Endothelial cell of umbilical vein (primary cell): Measurements from ENCODE around the gene ATG7. TPM values are rescaled to one million over a fixed set of nuclear protein-coding genes. Genes with fewer than 3 reads are reported as not detected.

Experiments
- BruUV-seq: library from RNA; stranded (reverse); fragments of 400-500 nt; replicated peaks from 2 replicates; lab custom pipeline; 2021; lab: Mats Ljungman, UMichigan
- CTCF ChIA-PET: fragments of 300-600, 350-600 bp; sonication (Branson Sonifier 250); formaldehyde crosslinking; loops from one replicate; lab custom pipeline; 2021; ENCODE audit warnings: antibody characterized with exemption, inconsistent platforms; lab: Charles Lee
- POLR2A ChIA-PET: fragments of 300-600, 350-600 bp; sonication (Branson Sonifier 250); formaldehyde crosslinking; loops from one replicate; lab custom pipeline; 2021; ENCODE audit warnings: antibody characterized with exemption, inconsistent platforms; lab: Charles Lee
- DNase-seq: peaks from one replicate; pipeline ENCODE4 v3.0.0-alpha.2; 2011; ENCODE audit warnings: low read depth, low spot score
- FAIRE-seq: peaks from 2 replicates; lab custom pipeline; 2011; peaks lifted over from hg19 to GRCh38; lab: Jason Lieb, UNC
- H2AFZ ChIP-seq: 2 replicates; pipeline ENCODE4 v1.6.0; 2012; ENCODE audit warnings: low read depth, low read length, control low read depth, inconsistent platforms
- H3K27ac ChIP-seq: 2 replicates; pipeline ENCODE4 v1.5.1; 2011; ENCODE audit warnings: low read depth, mild to moderate bottlenecking, control low read depth, low read length, moderate library complexity; ENCODE audit not compliant: insufficient read depth
- H3K27me3 ChIP-seq, 2 experiments: 2 replicates each; pipeline versions ENCODE4 v1.6.0 to v1.6.1; 2011; ENCODE audit warnings: low read length in 2 of 2, mixed read lengths in 1 of 2; ENCODE audit not compliant: control insufficient read depth in 2 of 2, insufficient read depth in 2 of 2
- H3K36me3 ChIP-seq, 2 experiments: 2 replicates in 1 of 2; 3 replicates in 1 of 2; pipeline ENCODE4 v1.5.1; 2011; ENCODE audit warnings: low read length in 2 of 2, mild to moderate bottlenecking in 1 of 2, moderate library complexity in 1 of 2; ENCODE audit not compliant: control insufficient read depth in 2 of 2, insufficient read depth in 2 of 2; ENCODE audit errors: extremely low read depth in 1 of 2
- H3K4me1 ChIP-seq: 3 replicates; pipeline ENCODE4 v1.5.1; 2011; ENCODE audit warnings: mild to moderate bottlenecking, low read length; ENCODE audit not compliant: control insufficient read depth, insufficient read depth; ENCODE audit errors: extremely low read depth
- H3K4me2 ChIP-seq: 2 replicates; pipeline ENCODE4 v1.6.1; 2011; ENCODE audit warnings: low read length, control low read depth, mixed read lengths; ENCODE audit not compliant: insufficient read depth
- H3K4me3 ChIP-seq, 3 experiments: fragments of 200-600 bp in 1 of 3; sonication (generic), shearing (Covaris generic) in 1 of 3; replicated peaks in 1 of 3; 2 replicates each; pipeline ENCODE4 v1.5.1; 2011 to 2016; ENCODE audit warnings: control low read depth in 3 of 3, low read length in 3 of 3, mild to moderate bottlenecking in 2 of 3, inconsistent platforms in 1 of 3, low read depth in 1 of 3, moderate library complexity in 1 of 3; ENCODE audit not compliant: insufficient read depth in 1 of 3
- H3K79me2 ChIP-seq: 2 replicates; pipeline ENCODE4 v1.6.0; 2012; ENCODE audit warnings: low read length, inconsistent platforms; ENCODE audit not compliant: control insufficient read depth, insufficient read depth
- H3K9ac ChIP-seq: replicated peaks from 2 replicates; pipeline ENCODE3; 2011; ENCODE audit warnings: low read length, control low read depth; ENCODE audit not compliant: insufficient read depth; ENCODE audit errors: extremely low read depth
- H3K9me1 ChIP-seq: replicated peaks from 3 replicates; pipeline ENCODE4 v1.6.0; 2011; ENCODE audit warnings: mild to moderate bottlenecking, low read length; ENCODE audit not compliant: control insufficient read depth, insufficient read depth; ENCODE audit errors: extremely low read depth
- H3K9me3 ChIP-seq: replicated peaks from 2 replicates; pipeline ENCODE4 v1.5.1; 2012; ENCODE audit warnings: low read length, inconsistent platforms; ENCODE audit not compliant: control insufficient read depth, insufficient read depth
- H4K20me1 ChIP-seq: replicated peaks from 2 replicates; pipeline ENCODE3; 2011; ENCODE audit warnings: mild to moderate bottlenecking, low read length; ENCODE audit not compliant: control insufficient read depth, insufficient read depth; ENCODE audit errors: extremely low read depth
- EZH2 ChIP-seq: IDR thresholded peaks from 2 replicates; pipeline ENCODE4 v1.6.1; 2012; ENCODE audit warnings: borderline replicate concordance, low read depth, mild to moderate bottlenecking, moderate library complexity, low read length, inconsistent platforms; ENCODE audit not compliant: severe bottlenecking
- FOS ChIP-seq: IDR thresholded peaks from 2 replicates; pipeline ENCODE4 v1.6.1; 2011; ENCODE audit warnings: mild to moderate bottlenecking, low read length, moderate library complexity, borderline replicate concordance; ENCODE audit not compliant: insufficient read depth
- GATA2 ChIP-seq: IDR thresholded peaks from 2 replicates; pipeline ENCODE4 v1.7.0; 2011; ENCODE audit warnings: low read depth, mild to moderate bottlenecking, moderate library complexity, mixed read lengths, low read length; ENCODE audit not compliant: insufficient read length, insufficient read depth
- JUN ChIP-seq: IDR thresholded peaks from 2 replicates; pipeline ENCODE4 v1.6.1; 2011; ENCODE audit warnings: borderline replicate concordance, low read depth; ENCODE audit not compliant: insufficient read length, insufficient read depth
- MAX ChIP-seq: IDR thresholded peaks from 2 replicates; pipeline ENCODE4 v1.6.1; 2011; ENCODE audit not compliant: insufficient read depth, insufficient read length
- MYC ChIP-seq: IDR thresholded peaks from one replicate; pipeline ENCODE4 v1.6.1; 2011; ENCODE audit warnings: mild to moderate bottlenecking, low read depth, low read length
- dilution Hi-C: fragments of 300-500 bp; cut with MboI; formaldehyde crosslinking; loops from one replicate; pipeline ENCODE4 v1.15.0; 2019; ENCODE audit warnings: low sequenced_read_pairs; ENCODE audit not compliant: extremely low pct_ligation_motif_present
- intact Hi-C: fragments of 100-400 bp; cut with micrococcal nuclease; formaldehyde crosslinking; loops from one replicate; pipeline ENCODE4 v1.10.0; 2022
- polyA plus RNA-seq, 4 experiments: library from polyadenylated mRNA; depleted of rRNA in 3 of 4; stranded (reverse) in 3 of 4; unstranded in 1 of 4; fragments of >200 nt; gene quantifications; 2 replicates each; pipeline versions ENCODE4 v1.2.1 to v1.2.3, GENCODE V29; 2011 to 2012; ENCODE audit warnings: missing spikeins in 1 of 4
- total RNA-seq: library from RNA; stranded (reverse); gene quantifications from 2 replicates; pipeline ENCODE4 v1.2.3, GENCODE V29; 2021

ATG7 gene
- total and polyA plus RNA-seq, 2 donors (not counting 3 experiments of a cell fraction or from before 2014, with no cell fraction given), result 30.8 to 48.3 TPM

GRCh38 chr3:11509173-11510000, 237.2 kb downstream of the ATG7 start:
- ChIA-PET CTCF (interaction anchor here (0.7 to 2.8 kb wide), 12 partner anchors 10 to 142 kb away, joined by 3 to 14 read pairs (median 3); no protein-coding TSS in a partner anchor), POLR2A (no interaction called here)
- H4K20me1 ChIP-seq, result no peaks in the 10 kb centered on the region
- peak overlapping the region; percentile 87 for H3K27ac ChIP-seq
- H3K27me3 ChIP-seq, result no peaks in the 10 kb centered on the region
- TF ChIP-seq MAX (no peak), MYC (no peak), GATA2 (peak; percentile 86), FOS (peak; percentile 4), JUN (peak; percentile 36)
- H3K9me3 ChIP-seq, result no peaks in the 10 kb centered on the region
- no peak overlapping the region for H2AFZ ChIP-seq
- no peaks in the 10 kb centered on the region for H3K79me2 ChIP-seq
- peak; percentile 88 for FAIRE-seq
- peak overlapping the region; percentile 54 for H3K9ac ChIP-seq
- peak; percentile 89 for DNase-seq
- peak overlapping the region; percentile 82 for H3K4me2 ChIP-seq
- TSS peak; percentile 23 for BruUV-seq
- no peak overlapping the region for H3K4me3 ChIP-seq
- H3K9me1 ChIP-seq, result no peaks in the 10 kb centered on the region
- dilution Hi-C loops, result no loop called here
- no peaks in the 10 kb centered on the region for H3K36me3 ChIP-seq
- H3K4me1 ChIP-seq, result peaks cover 36% of the 10 kb centered on the region
- intact Hi-C loops, result loop anchor here (1.0 kb wide), 3 partner anchors 13 to 130 kb away; no protein-coding TSS in a partner anchor

- peak overlapping the region; percentile 82 for H3K4me2 ChIP-seq
Observed at GRCh38 chr3:11510001-11510340, 237.8 kb downstream of the ATG7 start.

More at GRCh38 chr3:11510001-11510340, 237.8 kb downstream of the ATG7 start:
- Histone ChIP-seq H3K79me2 (no peaks in the 10 kb centered on the region), H3K9ac (peak overlapping the region; percentile 54), H2AFZ (no peak overlapping the region), H3K36me3 (no peaks in the 10 kb centered on the region), H3K4me3 (no peak overlapping the region), H3K27ac (peak overlapping the region; percentile 87), H4K20me1 (no peaks in the 10 kb centered on the region), H3K4me1 (peaks cover 41% of the 10 kb centered on the region), H3K9me3 (no peaks in the 10 kb centered on the region), H3K9me1 (no peaks in the 10 kb centered on the region), H3K27me3 (no peaks in the 10 kb centered on the region)
- TF ChIP-seq EZH2, result no peak
- no peak for TF ChIP-seq MYC
- TF ChIP-seq FOS, result peak; percentile 3
- no peak for TF ChIP-seq MAX
- dilution Hi-C loops, result no loop called here
- intact Hi-C loops, result no loop called here
- no TSS peak for BruUV-seq
- ChIA-PET POLR2A (no interaction called here), CTCF (interaction anchor here (0.9 to 2.8 kb wide), 5 partner anchors 12 to 131 kb away, joined by 3 to 14 read pairs (median 4); no protein-coding TSS in a partner anchor)
- DNase-seq, result no peak
- FAIRE-seq, result no peak
